ENCODE results near the gene TCIRG1. TPM values are rescaled to one million over a fixed set of nuclear protein-coding genes. Genes with fewer than 3 reads are reported as not detected.

The TCIRG1 gene
- total and polyA plus RNA-seq, 2 of the 13 experiments (the other 11 are each of a cell fraction or from before 2014, with no cell fraction given) = 48.0 to 69.6 TPM

DNA sequence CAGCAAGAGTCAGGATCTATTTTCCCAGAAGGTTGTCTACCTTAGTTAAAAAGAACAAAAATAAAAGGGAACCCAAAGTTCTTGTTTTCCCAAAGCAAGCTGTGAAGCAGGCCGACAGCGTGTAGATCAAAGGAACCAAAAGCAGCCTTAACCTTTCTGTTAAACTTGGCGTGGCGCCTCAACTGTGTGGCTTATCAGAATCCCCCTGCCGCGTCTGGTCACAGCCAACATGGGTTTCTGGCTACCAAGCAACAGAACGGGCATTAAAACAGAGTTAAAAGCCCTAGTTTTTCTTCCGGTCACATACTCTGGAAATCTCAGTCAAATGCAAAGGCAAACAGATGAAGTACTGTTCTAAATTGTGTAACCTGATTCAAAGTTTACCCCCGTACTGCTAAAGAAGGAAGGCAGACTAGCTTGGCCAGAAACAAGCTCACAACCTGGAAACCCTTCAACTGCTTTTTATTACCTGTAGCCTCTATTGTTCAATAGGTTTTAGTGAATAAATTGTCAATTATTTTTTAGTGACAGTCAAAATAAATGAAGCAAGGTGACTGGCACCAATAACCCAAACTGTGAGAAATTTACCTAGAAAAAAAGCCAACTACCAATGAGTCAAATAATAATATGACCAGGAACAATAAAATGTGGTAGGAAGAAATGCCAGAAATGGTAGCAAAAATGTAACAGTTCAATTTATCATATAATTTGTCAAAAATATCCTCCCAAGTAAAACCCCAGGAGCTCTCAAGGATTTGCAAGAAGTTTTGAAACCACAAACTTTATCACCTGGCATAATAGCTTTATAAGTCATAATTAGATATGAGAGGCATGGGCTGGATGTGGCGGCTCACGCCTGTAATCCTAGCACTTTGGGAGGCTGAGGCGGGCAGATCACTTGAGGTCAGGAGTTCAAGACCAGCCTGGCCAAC is 60.9 kb downstream of the TCIRG1 start (continued):
- no peak for TF ChIP-seq ZNF18 (CRISPR knock-in tag; IDR thresholded peaks at IDR 0.05; ENCODE audit: insufficient replicate concordance)
- no peak for TF ChIP-seq BRD4 (CRISPR knock-in tag; IDR thresholded peaks at IDR 0.05)
- TF ChIP-seq ARID2 (CRISPR knock-in tag; IDR thresholded peaks at IDR 0.05; ENCODE audit: borderline replicate concordance) = no peak
- 0 out of 2 replicates have a peak, but pooled peaks have one; percentile 32 for TF ChIP-seq ZNF543 (CRISPR knock-in tag; IDR thresholded peaks at IDR 0.05)
- TF ChIP-seq ZBTB46 (CRISPR knock-in tag; IDR thresholded peaks at IDR 0.05; ENCODE audit: borderline replicate concordance) = no peak
- TF ChIP-seq GATAD1 (CRISPR knock-in tag; IDR thresholded peaks at IDR 0.05) = peak; percentile 53; the same call in 1 of the 2 replicates
- TF ChIP-seq ZSCAN29 (CRISPR knock-in tag; conservative IDR thresholded peaks at IDR 0.05) = peak; percentile 87
- TF ChIP-seq, protein P1, sequence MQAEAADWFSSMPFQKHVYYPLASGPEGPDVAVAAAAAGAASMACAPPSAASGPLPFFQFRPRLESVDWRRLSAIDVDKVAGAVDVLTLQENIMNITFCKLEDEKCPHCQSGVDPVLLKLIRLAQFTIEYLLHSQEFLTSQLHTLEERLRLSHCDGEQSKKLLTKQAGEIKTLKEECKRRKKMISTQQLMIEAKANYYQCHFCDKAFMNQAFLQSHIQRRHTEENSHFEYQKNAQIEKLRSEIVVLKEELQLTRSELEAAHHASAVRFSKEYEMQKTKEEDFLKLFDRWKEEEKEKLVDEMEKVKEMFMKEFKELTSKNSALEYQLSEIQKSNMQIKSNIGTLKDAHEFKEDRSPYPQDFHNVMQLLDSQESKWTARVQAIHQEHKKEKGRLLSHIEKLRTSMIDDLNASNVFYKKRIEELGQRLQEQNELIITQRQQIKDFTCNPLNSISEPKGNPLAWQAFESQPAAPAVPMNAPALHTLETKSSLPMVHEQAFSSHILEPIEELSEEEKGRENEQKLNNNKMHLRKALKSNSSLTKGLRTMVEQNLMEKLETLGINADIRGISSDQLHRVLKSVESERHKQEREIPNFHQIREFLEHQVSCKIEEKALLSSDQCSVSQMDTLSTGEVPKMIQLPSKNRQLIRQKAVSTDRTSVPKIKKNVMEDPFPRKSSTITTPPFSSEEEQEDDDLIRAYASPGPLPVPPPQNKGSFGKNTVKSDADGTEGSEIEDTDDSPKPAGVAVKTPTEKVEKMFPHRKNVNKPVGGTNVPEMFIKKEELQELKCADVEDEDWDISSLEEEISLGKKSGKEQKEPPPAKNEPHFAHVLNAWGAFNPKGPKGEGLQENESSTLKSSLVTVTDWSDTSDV (CRISPR knock-in tag; IDR thresholded peaks at IDR 0.05) = no peak
- TF ChIP-seq, protein P2, sequence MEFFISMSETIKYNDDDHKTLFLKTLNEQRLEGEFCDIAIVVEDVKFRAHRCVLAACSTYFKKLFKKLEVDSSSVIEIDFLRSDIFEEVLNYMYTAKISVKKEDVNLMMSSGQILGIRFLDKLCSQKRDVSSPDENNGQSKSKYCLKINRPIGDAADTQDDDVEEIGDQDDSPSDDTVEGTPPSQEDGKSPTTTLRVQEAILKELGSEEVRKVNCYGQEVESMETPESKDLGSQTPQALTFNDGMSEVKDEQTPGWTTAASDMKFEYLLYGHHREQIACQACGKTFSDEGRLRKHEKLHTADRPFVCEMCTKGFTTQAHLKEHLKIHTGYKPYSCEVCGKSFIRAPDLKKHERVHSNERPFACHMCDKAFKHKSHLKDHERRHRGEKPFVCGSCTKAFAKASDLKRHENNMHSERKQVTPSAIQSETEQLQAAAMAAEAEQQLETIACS (CRISPR knock-in tag; IDR thresholded peaks at IDR 0.05) = no peak
- no peak for TF ChIP-seq ZNF30 (CRISPR knock-in tag; IDR thresholded peaks at IDR 0.05)
- no peak for TF ChIP-seq FIP1L1 (IDR thresholded peaks at IDR 0.05; ENCODE audit: borderline replicate concordance, insufficient read depth, low read depth, low read length)
- TF ChIP-seq ZNF629 (CRISPR knock-in tag; conservative IDR thresholded peaks at IDR 0.05) = peak; percentile 47; the same call in 1 of the 2 replicates
- peak; percentile 87 for TF ChIP-seq HDAC2 (CRISPR knock-in tag; IDR thresholded peaks at IDR 0.05)
- TF ChIP-seq CEBPB (IDR thresholded peaks at IDR 0.05; ENCODE audit: borderline replicate concordance, low read depth, low read length) = peak; percentile 88
- TF ChIP-seq ZNF234 (CRISPR knock-in tag; conservative IDR thresholded peaks at IDR 0.05) = no peak
- peak; percentile 83 for TF ChIP-seq HOXA3 (CRISPR knock-in tag; IDR thresholded peaks at IDR 0.05)
- no peak for TF ChIP-seq ZFP82 (CRISPR knock-in tag; IDR thresholded peaks at IDR 0.05; ENCODE audit: borderline replicate concordance)
- TF ChIP-seq CCDC6 (CRISPR knock-in tag; IDR thresholded peaks at IDR 0.05) = no peak; the same call in 1 of the 2 replicates
- no peak for TF ChIP-seq ZNF337 (CRISPR knock-in tag; IDR thresholded peaks at IDR 0.05; ENCODE audit: borderline replicate concordance, low read depth)
- TF ChIP-seq HDAC1 (CRISPR knock-in tag; IDR thresholded peaks at IDR 0.05) = peak; percentile 87
- peak; percentile 28 to 78; a peak in 3 of 4 replicates for TF ChIP-seq NR2F1 (CRISPR knock-in tag; IDR thresholded peaks at IDR 0.05)
- peak; percentile 82 for TF ChIP-seq XRCC5 (optimal IDR thresholded peaks at IDR 0.05; ENCODE audit: low read length)

Measured in HepG2 (cell line).